Posterior cingulate gyrus (tissue), 11 donors: ENCODE measurements around the gene EVC.

Source experiments
- DNase-seq, 10 donors: peaks; one replicate each; pipeline versions ENCODE4 v3.0.0 to v3.0.0-alpha.2; 2020 to 2021; ENCODE audit warnings: mixed read lengths in 3 of 10
- intact Hi-C: fragments of 100-400 bp; cut with DNase I; formaldehyde crosslinking; loops from one replicate; pipeline ENCODE4 v1.15.1; 2023

Gene EVC

DNA sequence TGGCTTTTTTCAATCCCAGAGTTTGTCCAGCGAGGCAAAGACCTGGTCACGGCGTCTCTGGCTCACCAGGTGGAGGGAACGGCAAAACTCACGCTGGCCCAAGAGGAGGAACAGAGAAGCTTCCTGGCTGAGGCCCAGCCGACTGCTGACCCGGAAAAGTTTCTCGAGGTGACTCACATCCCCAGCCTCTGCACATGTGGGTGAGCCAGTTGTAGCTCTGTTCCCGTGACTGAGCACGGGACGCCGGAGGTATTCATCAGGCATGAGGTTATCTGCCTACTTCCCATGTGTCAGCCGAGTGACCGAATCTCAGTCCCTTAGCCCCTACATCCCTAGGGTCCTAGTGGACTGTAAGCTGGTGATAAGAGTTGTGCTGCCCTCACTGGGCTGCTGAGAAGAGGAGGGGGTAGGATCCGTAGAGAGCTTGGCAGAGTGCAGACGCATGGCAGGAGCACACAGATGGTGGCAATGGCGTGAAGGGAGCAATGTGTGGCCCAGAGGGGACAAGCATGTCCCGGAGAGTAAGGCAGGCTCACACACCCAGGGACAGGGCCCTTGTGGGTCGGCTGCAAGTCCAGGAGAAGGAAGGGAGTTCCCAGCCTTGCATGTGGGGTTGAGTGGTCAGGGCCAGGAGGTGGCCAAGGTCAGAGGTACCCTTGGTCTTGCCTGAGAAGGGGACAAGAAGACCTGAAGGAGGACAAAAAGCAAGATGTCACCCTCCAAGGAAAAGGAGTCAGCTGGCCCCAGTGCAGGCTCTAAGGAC lies 42.9 kb downstream of the EVC start:
- DNase-seq = peak in 1 of 10 donors; percentile 72
- intact Hi-C loops = no loop called here

DNA sequence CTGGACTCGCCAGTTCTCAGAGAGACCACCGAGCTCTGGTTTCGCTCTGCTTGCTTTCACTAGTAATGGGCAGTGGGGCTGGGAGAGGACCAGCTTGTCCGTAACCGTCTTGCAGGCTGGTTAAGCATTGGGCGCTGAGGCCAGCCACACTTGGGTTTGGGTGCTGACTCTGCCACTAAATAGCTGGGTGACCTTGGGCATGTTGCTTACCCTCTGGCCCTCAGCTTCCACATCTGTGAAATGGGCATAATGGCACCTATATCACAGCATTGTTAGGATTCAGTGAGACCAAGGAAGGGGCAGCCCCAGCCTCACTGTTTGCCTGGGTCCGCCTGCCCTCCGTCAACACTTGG lies 43.5 kb downstream of the EVC start:
- intact Hi-C loops = no loop called here
- peak in 1 of 10 donors; percentile 59 for DNase-seq

DNA sequence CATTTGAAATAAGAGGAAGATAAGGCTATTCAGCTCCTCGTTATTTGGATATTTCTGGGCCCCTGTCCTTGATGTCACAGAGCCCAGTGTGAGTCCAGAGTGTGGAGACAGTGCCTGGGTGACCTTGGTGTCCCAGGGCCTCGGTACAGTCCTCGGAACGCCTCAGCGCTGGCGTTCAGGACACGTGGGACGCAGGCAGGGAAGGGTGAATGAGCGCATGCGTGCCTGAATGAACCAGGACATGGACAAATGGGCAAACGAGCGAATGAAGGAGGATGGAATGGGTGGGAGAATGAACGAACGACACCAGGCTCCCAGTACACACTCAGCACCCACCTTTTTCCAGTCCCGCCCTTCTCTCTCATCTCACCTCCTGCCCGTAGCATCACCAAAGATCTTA lies 44.2 kb downstream of the EVC start:
- intact Hi-C loops = no loop called here
- DNase-seq = peak in 1 of 10 donors; percentile 55

DNA sequence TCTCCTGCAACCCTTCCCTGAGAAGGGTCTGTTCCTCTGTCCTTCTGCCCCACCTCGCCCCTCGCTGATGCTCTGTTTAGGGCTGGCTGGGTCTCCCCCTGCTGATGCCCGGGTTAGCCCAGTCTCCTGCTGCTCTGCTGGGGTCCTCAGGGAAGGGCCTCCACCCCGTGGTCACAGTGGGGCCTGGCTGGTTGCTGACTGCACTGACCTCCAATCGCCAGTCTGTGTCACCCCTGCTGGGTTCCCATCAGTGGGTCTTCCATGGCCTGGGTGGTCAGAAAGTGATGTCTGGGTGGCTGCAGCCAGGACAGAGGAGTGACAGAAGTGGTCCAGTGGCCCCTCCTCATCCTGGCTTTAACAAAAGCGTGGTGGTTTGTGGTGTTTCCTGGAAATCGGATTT lies 44.7 kb downstream of the EVC start:
- intact Hi-C loops = no loop called here
- DNase-seq = peak in 1 of 10 donors; percentile 50

DNA sequence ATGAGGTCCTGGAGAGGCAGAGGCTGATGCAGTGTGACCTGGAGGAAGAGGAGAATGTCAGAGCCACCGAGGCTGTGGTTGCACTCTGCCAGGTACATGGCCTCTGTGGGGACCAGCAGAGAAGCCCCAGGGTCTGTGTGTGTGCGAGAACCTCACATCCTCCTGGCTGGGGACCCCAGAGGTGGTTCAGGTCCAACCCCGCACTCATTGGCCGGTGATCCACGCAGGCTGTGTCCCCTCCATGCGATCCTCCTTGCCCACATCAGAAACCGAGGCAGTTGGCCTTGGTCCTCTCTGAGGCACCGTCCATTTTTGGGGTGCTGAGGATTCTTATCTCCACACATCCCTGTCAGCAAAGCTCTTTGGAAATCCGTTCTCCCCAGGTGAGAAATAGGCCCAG lies 45.3 kb downstream of the EVC start:
- intact Hi-C loops = no loop called here
- peak in 1 of 10 donors; percentile 68 for DNase-seq

DNA sequence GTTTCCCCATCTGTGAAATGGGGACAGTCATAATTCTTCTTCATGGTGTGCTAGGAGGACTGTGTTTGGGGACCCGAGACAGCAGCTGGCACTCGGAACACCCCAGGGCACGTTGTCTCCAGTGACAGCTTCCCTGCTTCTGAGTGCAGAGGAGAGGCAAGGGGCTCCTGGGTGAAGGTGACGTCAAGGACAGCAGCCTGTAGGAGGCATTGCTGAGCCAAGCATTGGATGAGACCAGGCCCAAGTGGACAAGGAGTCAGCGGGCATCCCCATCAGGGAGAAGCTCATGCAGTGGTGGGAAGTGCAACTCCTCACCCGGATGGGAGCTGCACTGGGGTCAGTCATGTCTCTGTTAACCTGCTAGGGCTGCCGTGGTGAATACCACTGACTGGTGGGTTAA lies 46.1 kb downstream of the EVC start:
- intact Hi-C loops = no loop called here
- DNase-seq = peak in 1 of 10 donors; percentile 42

DNA sequence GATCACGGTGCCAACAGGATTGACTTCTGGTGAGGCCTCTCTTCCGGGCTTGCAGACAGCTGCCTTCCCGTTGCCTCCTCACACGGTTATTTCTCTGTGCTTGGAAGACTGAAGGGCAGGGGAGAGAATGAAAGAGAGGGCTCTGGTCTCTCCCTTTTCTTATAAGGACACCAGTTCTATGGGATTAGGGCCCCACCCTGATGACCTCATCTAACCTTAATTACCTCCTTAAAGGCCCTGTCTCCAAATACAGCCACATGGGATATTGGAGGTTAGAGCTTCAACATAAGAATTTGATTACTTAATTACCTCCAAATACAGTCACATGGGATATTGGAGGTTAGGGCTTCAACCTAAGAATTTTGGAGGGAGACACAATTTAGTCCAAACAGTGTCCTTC lies 46.5 kb downstream of the EVC start:
- intact Hi-C loops = no loop called here
- peak in 1 of 10 donors; percentile 26 for DNase-seq

DNA sequence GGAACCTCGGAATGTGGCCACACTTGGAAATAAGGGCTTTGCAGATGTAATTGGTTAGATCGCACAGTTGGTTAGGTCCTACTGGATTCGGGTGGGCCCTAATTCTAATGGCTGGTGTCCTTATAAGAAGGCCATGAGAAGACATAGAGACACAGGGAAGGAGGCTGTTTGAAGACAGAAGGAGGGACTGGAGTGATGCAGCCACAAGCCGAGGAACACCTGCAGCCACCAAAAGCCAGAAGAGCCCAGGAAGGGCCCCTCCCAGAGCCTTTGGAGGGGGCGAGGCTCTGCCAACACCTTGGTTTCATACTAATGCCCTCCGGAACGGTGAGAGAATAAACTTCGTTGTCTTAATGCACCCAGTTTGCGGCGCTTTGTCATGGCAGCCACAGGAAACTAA lies 47.0 kb downstream of the EVC start:
- intact Hi-C loops = no loop called here
- DNase-seq = no peak

DNA sequence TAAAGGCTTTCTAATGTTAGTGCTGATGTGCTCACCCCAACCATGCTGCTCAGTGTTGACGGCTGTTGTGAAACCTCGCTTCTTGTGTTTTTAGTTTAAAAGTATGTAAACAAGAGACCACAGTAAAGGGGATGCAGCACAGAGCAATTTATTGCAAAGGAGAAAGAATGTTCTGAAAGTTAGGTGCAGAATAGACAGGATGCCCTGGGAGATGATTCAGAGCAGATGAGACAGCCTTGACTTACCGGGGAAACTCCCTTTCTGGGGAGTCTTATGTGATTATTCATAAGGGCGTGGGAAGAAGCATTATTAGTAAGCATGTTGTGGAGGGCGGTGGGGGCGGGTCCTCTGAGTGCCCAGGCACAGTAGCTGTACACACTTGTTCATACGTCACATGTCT lies 47.7 kb downstream of the EVC start:
- no peak for DNase-seq
- intact Hi-C loops = no loop called here

DNA sequence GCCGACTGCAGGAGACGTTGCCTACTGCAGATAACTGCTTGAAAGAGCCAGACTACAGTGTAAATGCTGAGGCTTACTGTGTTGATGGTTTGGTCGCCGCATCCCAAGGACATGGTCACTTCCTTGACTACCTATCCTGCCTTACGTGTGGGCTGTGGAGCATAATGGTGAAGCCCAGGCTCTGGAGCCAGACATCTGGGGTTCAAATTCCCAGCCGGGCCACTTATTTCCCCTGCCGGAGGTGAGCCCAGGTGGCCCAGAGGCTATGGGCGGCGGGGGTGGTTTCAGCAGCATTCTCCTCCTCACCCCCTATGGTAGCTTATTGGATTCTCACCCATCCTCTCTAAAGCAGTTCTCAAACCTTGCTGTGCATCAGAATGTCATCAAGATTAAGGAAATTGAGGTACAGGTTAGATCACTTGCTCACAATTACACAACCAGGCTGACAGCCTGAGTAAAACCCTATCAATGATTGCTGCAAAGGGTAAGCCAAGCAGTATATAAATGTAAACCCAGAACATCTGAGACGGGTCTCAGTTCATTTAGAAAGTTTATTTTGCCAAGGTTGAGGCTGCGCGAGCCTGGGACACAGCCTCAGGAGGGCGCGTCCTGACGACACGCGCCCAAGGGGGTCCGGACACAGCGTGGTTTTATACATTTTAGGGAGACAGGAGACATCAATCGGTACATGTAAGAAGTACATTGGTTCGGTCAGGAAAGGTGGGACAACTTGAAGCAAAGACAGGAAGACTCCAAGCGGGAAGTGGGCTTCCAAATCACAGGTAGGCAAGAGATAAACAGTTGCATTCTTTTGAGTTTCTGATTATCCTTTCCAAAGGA lies 48.5 kb downstream of the EVC start:
- intact Hi-C loops = no loop called here
- peak in 1 of 10 donors; percentile 21 for DNase-seq

DNA sequence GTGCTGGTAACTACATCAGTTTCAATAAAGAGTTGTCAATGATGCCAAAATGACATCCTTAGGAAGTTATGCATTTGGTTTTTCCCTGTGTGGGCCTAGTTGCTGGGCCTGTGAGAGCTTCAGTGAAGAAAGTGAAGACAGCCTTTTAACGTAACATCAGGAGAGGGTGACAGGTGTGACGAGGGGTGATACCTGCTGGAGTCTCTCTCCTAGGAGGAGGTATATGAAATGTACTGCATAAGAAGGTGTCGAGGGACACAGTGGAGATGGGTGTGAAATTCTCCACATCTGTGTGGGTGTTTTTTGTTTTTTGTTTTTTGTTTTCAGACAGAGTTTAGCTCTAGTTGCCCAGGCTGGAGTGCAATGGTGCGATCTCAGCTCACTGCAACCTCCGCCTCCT lies 49.2 kb downstream of the EVC start:
- DNase-seq = peak in 1 of 10 donors; percentile 14
- intact Hi-C loops = no loop called here

DNA sequence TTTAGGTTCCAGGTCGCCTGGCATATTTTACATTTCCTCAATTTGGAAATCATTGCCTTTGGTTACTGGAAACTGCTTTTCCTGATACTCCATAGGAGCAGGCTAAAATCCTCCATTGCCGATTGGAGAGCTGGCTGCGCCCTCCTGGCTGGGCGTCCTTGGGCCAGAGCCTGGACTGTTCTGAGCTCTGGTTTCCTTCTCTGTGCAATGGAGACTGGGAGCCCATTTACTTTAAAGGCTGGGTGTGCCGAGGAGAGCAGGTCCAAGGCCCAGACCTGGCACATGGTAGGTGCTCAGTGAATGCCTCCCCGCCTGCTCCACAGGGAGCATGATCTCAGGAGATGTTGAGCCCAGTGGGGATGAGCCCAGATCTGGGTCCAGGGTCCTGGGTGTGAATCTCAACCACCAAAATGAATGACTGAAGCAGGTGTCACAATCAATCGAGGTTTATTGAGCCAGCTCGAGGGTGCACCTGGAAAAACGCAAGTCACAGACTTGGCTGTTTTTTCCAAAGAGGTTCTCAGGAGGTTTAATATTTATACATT lies 50.0 kb downstream of the EVC start:
- DNase-seq = peak in 1 of 10 donors; percentile 61
- intact Hi-C loops = no loop called here

DNA sequence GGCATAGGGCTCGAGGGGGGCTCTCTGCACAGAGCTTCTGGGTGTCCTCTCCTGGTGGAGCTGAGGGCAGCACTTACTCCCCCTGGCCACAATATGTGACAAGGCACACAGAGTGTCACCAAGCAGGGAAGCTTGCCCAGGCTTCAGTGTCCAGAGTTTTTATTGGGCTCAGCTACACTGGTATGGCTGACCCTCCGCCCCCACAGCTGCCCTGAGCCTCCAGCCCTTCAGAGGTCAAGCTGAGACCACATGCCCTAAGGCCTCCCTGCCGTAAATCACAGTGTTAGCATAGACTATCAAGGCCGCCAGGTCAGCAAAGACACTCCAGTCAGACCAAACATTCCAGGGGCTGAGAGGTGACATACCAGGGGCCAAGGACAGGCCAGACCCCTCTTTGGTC lies 59.0 kb downstream of the EVC start:
- intact Hi-C loops = no loop called here
- DNase-seq = peak in 1 of 10 donors; percentile 72

DNA sequence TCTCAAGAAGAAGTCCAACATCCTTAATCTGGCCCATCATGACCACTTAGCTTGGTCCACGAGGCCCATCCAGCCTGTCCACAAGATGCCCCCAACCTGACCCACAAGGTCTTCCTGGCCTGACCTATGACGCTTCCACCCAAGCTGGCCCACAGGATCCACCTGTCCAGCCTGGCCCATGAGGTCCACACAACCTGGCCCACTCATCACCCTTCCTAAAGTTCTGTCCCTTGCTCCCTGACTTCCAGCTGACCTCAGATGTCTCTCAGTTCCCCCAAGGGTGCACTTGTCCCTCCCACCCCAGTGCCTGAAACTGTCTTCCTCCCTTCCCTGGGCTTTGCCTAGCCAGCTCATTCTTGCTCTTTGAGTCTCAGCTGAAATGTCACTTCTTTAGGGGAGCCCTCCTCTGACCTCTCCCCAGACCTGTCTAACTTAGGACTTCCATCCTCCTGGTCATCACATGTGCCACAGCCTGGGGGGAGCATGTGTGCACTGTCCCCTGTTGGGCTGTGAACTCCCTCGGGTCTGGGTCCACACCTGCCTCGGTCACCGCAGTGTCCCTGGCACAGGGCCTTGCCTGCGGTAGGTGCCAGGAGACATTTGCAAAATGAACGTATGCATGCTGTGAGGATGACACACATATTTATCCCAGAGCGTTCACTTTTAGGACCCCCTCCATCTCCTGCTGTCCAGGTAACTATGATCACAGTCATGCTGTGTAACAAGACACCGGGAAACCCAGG lies 61.7 kb downstream of the EVC start:
- intact Hi-C loops = no loop called here
- peak in 1 of 10 donors; percentile 57 for DNase-seq

DNA sequence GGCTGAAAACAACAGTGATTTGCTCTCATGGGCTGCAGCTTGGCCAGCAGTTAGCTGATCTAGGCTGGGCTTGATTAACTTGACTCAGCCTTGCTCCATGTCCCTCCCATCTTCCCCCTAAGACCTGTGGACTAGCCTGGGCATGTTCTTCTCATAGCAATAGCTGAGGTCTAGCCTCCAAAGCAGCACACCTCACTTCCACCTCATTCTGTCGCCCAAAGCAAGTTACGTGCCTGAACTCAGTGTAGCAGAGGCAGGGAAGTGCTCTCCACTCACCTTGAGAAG lies 62.2 kb downstream of the EVC start:
- DNase-seq = no peak
- intact Hi-C loops = no loop called here

DNA sequence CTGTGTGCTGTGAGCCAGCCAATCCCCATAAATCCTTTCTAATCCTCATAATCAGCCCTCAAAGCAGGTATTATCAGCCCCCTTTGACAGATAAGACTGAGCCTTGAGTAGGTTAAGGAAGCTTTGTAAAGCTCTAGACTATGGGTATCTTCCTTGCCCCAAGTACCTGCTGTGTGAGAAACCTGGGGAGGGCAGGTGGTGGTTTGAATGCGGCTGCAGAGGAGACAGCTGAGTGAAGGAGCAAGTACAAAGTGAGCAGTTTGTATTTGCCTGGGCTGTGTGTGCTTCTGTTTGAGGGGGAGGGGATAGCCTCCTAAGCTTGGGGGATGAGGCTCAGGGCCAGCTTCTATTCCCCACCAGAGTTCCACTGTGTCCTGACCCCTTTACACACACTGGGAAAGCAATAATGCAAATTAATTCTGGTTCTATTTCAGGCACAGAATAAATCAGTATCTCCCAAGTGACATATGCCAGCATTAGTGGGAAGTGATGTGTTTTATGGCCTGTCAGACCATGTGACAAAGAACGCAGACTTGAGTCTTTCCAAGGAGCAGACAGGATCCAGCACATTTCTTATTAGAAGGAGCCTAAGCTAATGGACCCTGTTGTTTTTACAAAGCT lies 63.5 kb downstream of the EVC start:
- intact Hi-C loops = no loop called here
- no peak for DNase-seq

DNA sequence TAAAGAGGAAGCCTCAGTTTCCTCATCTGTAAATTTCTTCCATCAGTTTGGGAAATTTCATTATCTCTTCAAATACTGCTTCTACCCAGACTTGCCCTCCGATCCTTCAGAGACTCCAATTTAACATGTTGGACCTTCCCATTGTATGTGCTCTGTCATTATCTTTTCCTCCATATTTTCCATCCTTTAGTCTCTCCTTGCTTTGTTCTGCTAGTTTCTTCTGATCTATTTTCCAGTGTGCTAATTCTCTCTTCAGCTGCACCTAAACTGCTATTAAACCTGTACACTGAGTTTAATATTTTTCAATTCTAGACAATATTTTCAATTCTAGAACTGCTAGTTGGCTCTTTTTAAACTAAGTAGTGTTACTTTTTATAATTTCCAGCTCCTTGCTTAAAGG lies 65.5 kb downstream of the EVC start:
- intact Hi-C loops = no loop called here
- DNase-seq = no peak

DNA sequence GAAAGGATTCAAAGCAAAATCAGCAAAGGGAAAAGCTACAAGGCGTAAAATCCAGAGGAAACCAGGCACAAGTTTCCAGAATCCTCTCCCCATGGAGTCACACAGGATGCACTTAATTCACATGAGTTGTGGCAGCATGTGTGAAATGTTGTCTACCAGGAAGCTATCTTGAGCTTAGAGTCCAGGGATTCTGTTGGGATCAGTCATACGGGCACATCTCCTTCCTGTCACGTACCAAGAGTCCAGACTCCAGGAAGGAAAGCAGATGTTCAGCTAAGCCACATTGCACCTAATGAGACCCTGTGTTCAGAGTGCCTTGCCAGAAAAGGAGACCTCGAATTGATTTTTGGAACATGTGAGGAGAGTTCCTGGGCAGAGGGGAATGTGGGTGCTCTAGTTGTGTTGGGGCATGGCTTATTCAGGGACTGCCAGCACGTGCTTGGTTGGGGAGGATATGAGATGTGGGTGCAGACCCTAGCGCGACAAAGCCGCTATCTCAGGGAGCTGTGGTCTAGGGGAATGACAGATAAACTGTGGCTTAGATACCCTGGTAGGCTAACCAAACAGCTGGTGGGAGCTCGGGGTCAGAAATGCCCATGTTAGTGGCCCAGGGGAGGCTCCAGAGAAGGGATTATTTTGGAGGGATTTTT lies 70.0 kb downstream of the EVC start:
- intact Hi-C loops = no loop called here
- DNase-seq = no peak

DNA sequence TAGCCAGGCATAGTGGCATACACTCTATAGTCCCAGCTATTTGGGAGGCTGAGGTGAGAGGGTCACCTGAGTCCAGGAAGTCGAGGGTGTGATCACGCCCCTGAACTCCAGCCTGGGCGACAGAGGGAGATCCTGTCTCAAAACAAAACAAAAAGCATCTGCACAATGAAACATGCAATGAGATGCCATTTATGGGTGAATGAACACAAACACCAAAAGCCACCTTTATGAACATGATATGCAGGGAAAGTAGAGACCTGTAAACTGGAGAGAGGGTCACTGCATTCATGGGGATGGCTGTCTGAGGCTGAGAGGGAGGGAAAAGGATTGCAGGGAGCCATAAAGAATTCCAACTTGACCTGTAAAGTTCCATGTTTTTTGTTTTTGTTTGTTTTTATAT lies 70.7 kb downstream of the EVC start:
- DNase-seq = no peak
- intact Hi-C loops = no loop called here

DNA sequence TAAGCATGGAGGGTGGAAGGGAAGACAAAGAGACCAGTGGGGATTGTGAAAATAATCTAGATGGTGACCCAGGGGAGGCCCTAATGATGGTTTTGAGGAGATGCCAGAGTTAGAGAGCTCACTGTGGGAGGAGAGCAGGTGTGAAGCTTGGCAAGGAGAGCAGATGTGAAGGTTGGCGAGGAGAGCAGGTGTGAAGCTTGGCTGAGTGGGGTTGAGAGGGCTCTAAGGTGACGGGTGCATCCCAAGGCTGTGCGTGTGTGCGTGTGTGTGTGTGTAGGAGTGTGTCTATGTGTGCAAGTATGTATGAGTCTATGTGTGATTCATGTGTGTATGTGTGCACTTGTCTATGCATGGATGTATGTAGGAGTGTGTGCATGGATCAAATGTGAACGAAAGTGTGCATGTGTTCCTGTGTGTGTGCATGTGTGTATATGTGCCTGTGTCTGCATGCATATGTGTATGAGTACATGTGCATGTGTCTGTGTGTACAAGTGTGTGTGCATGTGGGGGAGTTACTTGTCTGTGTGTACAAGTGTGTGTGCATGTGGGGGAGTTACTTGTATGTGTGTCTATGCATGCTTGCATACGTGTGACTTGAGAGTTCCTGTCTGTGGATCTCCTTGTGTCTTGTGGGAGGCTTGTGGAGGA lies 72.0 kb downstream of the EVC start:
- intact Hi-C loops = no loop called here
- no peak for DNase-seq
